Measurements from ENCODE around the gene TGFB3. TPM values are rescaled to one million over a fixed set of nuclear protein-coding genes. Genes with fewer than 3 reads are reported as not detected.

Gene TGFB3
- total RNA-seq, 1 experiment from 2014 or later = 1.7 TPM

- H3K9me3 Mint-ChIP-seq = no peaks in the 10 kb centered on the region
- ChIA-PET CTCF (interaction anchor here (1.2 to 2.5 kb wide), 2 partner anchors 40 to 59 kb away, joined by 11 to 13 read pairs; no protein-coding TSS in a partner anchor), POLR2A (no interaction called here)
- ATAC-seq (no peak), DNase-seq (ENCODE audit: low spot score) (no peak)
- H3K4me3 Mint-ChIP-seq = no peak overlapping the region
- H3K27ac Mint-ChIP-seq = no peak overlapping the region
- TF ChIP-seq GRHL2 (CRISPR knock-in tag; IDR thresholded peaks at IDR 0.05; ENCODE audit: insufficient replicate concordance, severe bottlenecking) (no peak), TEAD4 (CRISPR knock-in tag; IDR thresholded peaks at IDR 0.05) (no peak), ZNF423 (CRISPR knock-in tag; IDR thresholded peaks at IDR 0.05) (no peak), IRF1 (CRISPR knock-in tag; IDR thresholded peaks at IDR 0.05) (no peak), NR2C2 (CRISPR knock-in tag; IDR thresholded peaks at IDR 0.05) (no peak), HMGXB4 (CRISPR knock-in tag; IDR thresholded peaks at IDR 0.05) (no peak), MLX (CRISPR knock-in tag; IDR thresholded peaks at IDR 0.05) (no peak), RELA (CRISPR knock-in tag; IDR thresholded peaks at IDR 0.05; ENCODE audit: borderline replicate concordance) (no peak), ESRRA (CRISPR knock-in tag; IDR thresholded peaks at IDR 0.05; ENCODE audit: borderline replicate concordance) (no peak), ELF4 (CRISPR knock-in tag; IDR thresholded peaks at IDR 0.05; ENCODE audit: low read depth) (no peak), NR1H2 (CRISPR knock-in tag; IDR thresholded peaks at IDR 0.05) (no peak), MXD4 (CRISPR knock-in tag; IDR thresholded peaks at IDR 0.05; ENCODE audit: borderline replicate concordance) (no peak)
- TF ChIP-seq, protein P1, sequence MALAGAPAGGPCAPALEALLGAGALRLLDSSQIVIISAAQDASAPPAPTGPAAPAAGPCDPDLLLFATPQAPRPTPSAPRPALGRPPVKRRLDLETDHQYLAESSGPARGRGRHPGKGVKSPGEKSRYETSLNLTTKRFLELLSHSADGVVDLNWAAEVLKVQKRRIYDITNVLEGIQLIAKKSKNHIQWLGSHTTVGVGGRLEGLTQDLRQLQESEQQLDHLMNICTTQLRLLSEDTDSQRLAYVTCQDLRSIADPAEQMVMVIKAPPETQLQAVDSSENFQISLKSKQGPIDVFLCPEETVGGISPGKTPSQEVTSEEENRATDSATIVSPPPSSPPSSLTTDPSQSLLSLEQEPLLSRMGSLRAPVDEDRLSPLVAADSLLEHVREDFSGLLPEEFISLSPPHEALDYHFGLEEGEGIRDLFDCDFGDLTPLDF (CRISPR knock-in tag; IDR thresholded peaks at IDR 0.05) = no peak
- H3K27me3 Mint-ChIP-seq (ENCODE audit: low read depth) = no peaks in the 10 kb centered on the region
- H3K4me1 Mint-ChIP-seq = peaks cover 8% of the 10 kb centered on the region
- no peaks in the 10 kb centered on the region for H3K36me3 Mint-ChIP-seq
Observed at GRCh38 chr14:75939200-75939599, 42.6 kb downstream of the TGFB3 start.

GRCh38 chr14:75934998-75935628 is 46.7 kb downstream of the TGFB3 start:
- no peak overlapping the region for H3K4me3 Mint-ChIP-seq
- peaks cover 4% of the 10 kb centered on the region; the same call in 1 of the 2 replicates for H3K4me1 Mint-ChIP-seq
- POLR2A ChIA-PET = no interaction called here
- DNase-seq (ENCODE audit: low spot score) (no peak), ATAC-seq (no peak)
- no peaks in the 10 kb centered on the region for H3K36me3 Mint-ChIP-seq
- no peak overlapping the region for H3K27ac Mint-ChIP-seq
- no peaks in the 10 kb centered on the region for H3K9me3 Mint-ChIP-seq
- no peaks in the 10 kb centered on the region for H3K27me3 Mint-ChIP-seq (ENCODE audit: low read depth)
- TF ChIP-seq STAT6 (CRISPR knock-in tag; conservative IDR thresholded peaks at IDR 0.05; ENCODE audit: low read depth) (no peak), NFE2L1 (CRISPR knock-in tag; IDR thresholded peaks at IDR 0.05) (no peak), ELF4 (CRISPR knock-in tag; IDR thresholded peaks at IDR 0.05; ENCODE audit: low read depth) (no peak)
- CTCF ChIA-PET = interaction anchor here (1.0 to 1.5 kb wide), 4 partner anchors 28 to 134 kb away, joined by 3 to 13 read pairs (median 4); no protein-coding TSS in a partner anchor

Measured in WTC11 (cell line).